GM20431 (cell line): ENCODE measurements around the gene CHST1.

Experiments used
- in situ Hi-C: fragments of 300-500 bp; cut with MseI, MboI; formaldehyde crosslinking; loops from one replicate; pipeline ENCODE4 v1.15.0; 2020; ENCODE audit warnings: low sequenced_read_pairs; ENCODE audit not compliant: unreplicated experiment

The CHST1 gene

DNA sequence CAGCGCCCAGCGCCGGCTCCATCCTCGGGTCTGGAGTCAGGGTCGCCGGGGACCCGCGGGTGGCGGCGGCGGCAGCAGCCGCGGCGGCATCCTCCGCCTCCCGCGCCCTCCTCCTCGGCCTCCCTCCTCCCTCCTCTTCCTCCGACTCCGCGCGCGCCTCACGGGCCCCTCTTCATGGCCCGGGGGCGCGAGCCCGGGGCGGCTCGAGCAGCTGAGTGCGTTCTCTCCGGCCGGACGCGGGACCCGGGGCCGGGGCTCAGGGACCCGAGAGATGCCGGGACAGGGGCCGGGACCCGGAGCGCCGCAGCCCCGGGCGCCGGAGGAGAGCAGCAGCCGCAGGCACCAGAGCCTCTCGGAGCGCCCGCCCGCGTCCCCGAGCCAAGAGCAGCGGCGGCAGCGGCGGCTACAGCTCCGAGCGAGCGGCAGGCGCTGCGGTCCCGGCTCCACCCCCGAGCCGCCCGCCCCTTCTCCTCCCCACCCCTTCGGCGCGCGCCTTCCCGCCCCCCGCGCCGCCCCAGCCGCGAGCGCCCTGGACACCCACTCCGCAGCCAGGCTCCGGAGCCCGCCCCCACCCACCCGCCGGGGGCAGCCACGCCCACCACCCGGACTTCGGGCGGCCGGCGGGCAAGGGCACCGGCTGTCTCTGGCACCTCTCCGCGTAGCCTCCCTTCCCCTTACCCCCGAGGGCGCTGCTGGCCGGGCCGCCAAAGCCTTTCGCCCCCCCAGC lies at the start of gene CHST1:
Gene CHST1 (minus strand): TSS at position 417 of the 727 bp plus-strand sequence. CDS start 14,699 bp downstream, outside the sequence.
- in situ Hi-C loops: no loop called here

DNA sequence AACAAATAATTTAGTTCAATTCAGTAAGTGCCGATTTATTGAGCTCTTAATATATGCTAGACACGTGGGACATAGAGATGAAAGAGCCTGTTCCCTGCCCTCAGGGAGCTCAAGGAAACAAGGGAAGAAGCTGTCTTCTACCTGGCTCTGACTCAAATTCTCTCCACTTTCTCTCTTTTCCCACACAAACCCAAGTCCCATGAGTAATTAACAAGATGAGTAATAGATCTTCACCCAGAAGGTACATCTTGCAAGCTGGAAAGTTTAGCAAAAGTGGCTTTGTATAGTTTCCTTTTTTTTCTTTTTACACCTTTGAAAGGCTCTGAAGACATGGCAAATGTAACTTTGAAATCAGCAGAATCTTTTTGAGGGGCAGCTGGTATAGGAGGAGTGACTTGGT lies 48.2 kb upstream of the CHST1 start:
- in situ Hi-C loops: no loop called here

DNA sequence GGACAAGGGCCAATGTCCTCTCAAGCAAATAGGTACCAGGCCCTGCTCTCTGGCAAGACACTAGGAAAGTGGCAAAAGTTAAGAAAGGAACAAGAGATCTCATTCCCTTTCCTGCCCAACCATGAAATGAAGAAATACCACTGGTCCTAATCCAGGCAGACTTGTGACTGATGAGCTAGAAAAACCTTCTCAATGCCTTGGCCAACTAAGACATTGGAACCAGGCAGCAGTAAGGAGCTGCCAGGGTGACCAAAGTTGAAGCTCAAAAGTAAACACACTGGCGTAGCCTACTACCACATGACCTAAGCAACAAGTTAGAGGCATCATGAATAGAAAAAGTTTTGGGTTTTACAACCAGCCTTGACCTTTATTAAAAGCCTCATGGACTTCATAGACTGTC lies 45.1 kb upstream of the CHST1 start:
- in situ Hi-C loops: no loop called here

- in situ Hi-C loops: no loop called here
Measured at GRCh38 chr11:45708887-45709663, 43.7 kb upstream of the CHST1 start.

DNA sequence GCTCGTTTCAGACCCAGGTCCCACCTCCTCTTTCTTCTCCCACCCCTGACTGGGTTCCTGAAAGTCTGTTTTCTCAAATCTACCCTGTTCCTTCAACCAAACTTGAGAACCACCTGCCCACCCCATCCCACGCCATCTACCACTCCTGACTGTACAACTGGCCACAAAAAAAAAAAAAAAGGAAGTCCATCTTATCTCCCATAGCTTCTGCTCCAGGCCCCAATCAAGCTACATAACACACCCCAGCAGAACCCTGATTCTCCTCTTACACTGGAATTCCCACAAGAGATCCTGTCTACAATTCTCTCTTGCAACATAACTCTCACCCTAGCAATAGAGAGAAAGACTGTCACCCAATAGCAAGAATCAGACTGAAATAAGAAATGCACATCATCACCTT lies 39.2 kb upstream of the CHST1 start:
- in situ Hi-C loops: no loop called here

- in situ Hi-C loops: no loop called here
Measured at GRCh38 chr11:45704133-45704532, 38.7 kb upstream of the CHST1 start.

DNA sequence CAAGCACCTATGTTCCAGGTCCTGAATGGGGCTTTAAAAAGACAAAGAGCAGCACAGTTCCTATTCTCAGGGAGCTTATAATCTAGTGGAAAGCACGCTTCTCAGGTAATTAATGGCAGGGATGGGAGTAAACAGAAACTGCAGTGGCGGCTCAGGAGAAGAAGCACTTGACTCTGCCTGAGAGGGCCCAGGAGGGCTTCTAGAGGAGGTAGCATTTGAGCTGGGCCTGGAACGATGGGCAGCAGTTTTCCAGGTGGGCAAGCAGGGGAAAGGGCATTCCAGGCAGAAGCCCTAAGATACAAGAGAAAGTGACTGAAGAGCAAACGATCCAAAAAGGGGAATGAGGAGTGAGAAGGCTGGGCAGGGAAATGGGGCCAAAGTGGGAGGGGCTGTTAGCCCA lies 37.1 kb upstream of the CHST1 start:
- in situ Hi-C loops: no loop called here

DNA sequence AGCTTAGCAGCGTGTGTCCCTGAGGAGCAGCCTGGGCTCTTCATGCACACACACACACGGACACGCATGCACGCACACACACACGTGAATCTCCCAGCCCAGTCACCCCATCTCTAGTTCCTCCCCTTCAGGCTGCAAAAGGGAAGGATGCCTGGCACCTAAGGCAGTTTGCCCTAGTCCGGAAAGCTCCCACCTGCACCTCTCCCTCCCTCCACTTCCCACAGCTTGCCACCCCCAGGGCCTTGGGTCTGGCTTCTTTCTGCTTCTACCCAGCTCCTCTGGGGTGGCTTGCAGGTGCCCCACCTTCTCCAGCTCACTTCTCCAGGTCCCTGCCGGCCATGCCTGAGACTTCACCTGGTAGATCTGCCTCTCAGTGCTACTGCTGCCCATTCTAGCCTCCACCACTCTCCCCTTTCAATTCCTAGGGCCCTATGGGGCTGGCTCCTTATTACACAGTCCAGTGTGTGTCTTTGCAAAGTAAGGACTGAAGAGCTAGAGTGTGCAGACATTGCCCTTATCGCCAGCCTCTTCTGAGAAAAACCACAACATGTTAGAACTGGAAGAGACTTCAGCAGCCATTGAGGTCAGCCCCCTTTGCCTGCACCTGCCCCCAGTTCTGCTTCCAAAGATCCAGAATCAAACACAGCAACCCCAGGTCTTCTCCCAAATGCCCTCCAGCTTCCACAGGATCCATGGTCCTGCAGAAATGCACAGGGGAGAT lies 33.5 kb upstream of the CHST1 start:
- in situ Hi-C loops: no loop called here

DNA sequence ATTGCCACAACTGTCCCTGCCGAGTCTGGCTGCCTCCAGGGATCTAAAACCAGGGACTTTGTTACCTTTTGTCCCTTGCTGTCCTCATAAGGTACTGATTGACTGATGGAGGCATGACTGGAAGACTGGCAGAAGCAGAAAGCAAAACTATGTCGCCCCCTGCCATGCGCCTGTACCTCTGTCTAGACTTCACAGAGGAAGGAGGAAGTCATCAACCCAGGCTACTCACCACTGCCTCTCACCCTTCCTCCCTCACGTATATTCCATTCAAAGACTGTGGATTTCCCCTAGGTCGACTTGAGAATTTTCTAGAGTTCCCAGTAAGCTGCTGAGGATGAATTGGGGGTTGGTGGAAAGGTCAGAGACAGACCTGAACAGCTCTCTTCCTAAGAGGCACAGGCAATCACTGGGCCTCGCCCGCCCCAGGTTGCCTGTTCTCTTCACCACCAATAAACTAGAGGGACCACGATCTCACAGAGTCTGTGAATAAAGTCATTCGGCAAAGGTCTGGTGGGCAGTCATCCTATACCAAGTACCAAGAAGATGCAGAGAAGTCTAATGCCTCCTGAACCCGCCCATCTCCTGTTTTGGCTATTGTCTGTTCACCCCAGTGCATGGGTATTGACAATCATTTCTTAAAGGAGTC lies 27.5 kb upstream of the CHST1 start:
- in situ Hi-C loops: no loop called here

GRCh38 chr11:45688472-45689033 lies 23.1 kb upstream of the CHST1 start:
- in situ Hi-C loops: no loop called here

DNA sequence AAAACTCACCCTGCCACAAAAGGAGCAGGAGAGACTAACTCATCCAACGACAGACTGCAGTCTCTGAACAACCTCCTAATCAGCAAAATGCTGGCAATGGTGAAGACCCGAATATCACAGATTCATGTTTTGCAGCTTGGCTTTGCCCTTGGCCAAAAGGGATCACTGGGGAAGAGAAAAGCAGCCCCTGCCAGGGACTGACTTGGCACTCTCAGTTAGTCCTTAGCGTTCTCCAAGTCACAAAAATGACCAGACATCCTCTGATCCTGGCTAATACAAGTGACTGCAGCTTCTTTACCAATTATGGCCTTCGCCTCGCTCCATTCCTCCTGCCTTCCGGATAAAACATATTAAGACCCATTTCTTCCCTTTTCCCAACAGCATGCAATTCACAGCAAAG lies 22.4 kb upstream of the CHST1 start:
- in situ Hi-C loops: no loop called here

- in situ Hi-C loops: no loop called here
Measured at GRCh38 chr11:45685964-45686537, 20.6 kb upstream of the CHST1 start.

DNA sequence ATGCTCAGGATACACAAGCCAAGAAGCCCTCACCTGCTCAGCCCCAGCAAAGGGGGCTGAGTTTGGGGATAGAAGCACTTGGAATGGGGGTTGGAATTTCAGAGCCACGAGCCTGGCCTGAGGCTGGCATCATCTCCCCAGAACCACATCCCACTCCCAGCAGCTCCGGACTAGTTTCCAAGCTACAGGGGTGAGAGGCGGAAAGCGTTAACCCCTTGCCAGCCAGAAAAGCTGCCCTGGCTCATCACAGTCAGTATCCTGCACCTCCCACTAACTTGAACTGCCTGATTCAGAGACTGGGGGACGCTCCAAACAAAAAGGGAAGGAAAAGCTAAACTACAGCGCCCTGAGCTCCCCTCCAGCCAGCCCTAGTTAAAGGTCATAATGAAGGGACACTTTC lies 19.0 kb upstream of the CHST1 start:
- in situ Hi-C loops: no loop called here

DNA sequence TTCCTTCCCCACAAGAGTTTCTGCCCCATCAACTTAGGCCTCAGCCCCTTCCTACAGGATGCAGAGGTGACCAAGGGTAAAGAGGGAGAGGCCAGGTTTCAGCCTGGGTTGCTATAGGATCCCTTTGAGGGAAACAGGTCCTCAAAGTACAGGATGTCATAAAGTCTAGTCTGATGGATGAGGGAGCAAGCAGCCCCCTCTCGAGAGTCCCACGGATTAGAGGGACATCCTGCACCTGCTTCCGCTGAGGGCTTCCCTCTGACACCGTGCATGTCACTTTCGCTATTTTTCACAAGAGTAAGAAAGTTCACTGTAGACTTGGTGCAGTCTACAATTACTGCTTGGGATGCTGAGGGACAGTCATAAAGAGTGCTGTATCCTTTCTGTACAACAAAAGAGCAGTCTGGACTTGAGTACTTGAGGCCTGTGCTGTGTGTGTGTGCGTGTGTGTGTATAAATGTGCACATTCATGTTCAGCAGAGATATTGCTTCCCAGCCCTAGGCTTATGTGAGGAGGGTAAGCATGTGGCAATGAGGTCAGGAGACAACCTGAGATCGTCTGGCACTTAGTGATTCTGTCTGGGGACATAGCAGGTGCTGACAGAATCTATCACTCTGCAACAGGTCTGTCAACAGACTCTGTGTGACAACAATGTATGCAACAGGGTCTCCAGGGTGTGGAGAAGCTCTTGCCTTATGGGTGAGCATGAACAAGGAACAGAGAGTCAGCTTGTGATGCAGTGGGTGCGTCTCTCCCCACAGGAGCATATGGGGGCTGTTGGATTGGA lies 18.0 kb upstream of the CHST1 start:
- in situ Hi-C loops: no loop called here

DNA sequence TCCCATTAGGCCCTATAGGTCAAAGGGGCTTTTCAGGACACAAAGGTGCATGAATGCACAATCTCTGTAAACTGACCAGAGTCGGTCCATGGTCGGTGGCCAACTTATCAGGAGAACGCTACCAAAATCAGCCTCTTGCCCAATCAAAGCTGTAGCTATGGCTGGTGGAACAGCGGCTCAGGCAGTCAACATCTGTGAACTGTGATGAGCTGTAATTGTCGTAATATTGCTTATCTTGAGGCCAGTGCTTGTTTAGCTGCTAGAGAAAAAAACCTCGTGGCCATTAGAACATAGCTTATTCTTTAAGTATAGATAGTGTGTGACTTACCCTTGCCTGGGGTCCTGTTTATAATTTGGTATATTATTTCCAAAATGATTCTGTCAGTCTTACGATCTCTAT lies 14.4 kb upstream of the CHST1 start:
- in situ Hi-C loops: no loop called here

- in situ Hi-C loops: no loop called here
Measured at GRCh38 chr11:45678976-45679375, 13.6 kb upstream of the CHST1 start.

- in situ Hi-C loops: no loop called here
Measured at GRCh38 chr11:45677770-45678512, 12.5 kb upstream of the CHST1 start.

- in situ Hi-C loops: no loop called here
Measured at GRCh38 chr11:45676522-45677095, 11.2 kb upstream of the CHST1 start.
